ENCODE measurements around the gene C1QTNF1. TPM values are rescaled to one million over a fixed set of nuclear protein-coding genes. Genes with fewer than 3 reads are reported as not detected.
A peak's percentile ranks its signal among the peaks of the same experiment; 100 is the strongest.

Gene C1QTNF1
- total RNA-seq, 1 donor from 2014 or later: 9.4 TPM

GRCh38 chr17:78995022-78995760 is 28.8 kb upstream of the C1QTNF1 start:
- Mint-ChIP-seq H3K4me1 (ENCODE audit: unreplicated experiment) (peaks cover 5% of the 10 kb centered on the region), H3K27me3 (no peaks in the 10 kb centered on the region), H3K4me3 (no peak overlapping the region), H3K27ac (no peak overlapping the region), H3K36me3 (peaks cover 24% of the 10 kb centered on the region), H3K9me3 (no peaks in the 10 kb centered on the region)
- DNase-seq (ENCODE audit: extremely low spot score, unreplicated experiment): no peak
- no peak for TF ChIP-seq CTCF (conservative IDR thresholded peaks at IDR 0.05)

- TF ChIP-seq CTCF (conservative IDR thresholded peaks at IDR 0.05): no peak
- Mint-ChIP-seq H3K4me1 (ENCODE audit: unreplicated experiment) (peaks cover 5% of the 10 kb centered on the region), H3K4me3 (no peak overlapping the region), H3K27ac (peak overlapping the region; percentile 81), H3K36me3 (peaks cover 21% of the 10 kb centered on the region), H3K27me3 (no peaks in the 10 kb centered on the region), H3K9me3 (no peaks in the 10 kb centered on the region)
- DNase-seq (ENCODE audit: extremely low spot score, unreplicated experiment): no peak
Measured at GRCh38 chr17:78995761-78996451, 28.1 kb upstream of the C1QTNF1 start.

- no peak for DNase-seq (ENCODE audit: extremely low spot score, unreplicated experiment)
- peaks cover 7% of the 10 kb centered on the region for H3K4me1 Mint-ChIP-seq (ENCODE audit: unreplicated experiment)
- H3K9me3 Mint-ChIP-seq: no peaks in the 10 kb centered on the region
- peaks cover 21% of the 10 kb centered on the region for H3K36me3 Mint-ChIP-seq
- H3K27ac Mint-ChIP-seq: no peak overlapping the region
- no peaks in the 10 kb centered on the region for H3K27me3 Mint-ChIP-seq
- no peak for TF ChIP-seq CTCF (conservative IDR thresholded peaks at IDR 0.05)
- H3K4me3 Mint-ChIP-seq: no peak overlapping the region
Measured at GRCh38 chr17:78996781-78997201, 27.2 kb upstream of the C1QTNF1 start.

- H3K27ac Mint-ChIP-seq: peak overlapping the region; percentile 72
- no peak overlapping the region for H3K4me3 Mint-ChIP-seq
- H3K27me3 Mint-ChIP-seq: no peaks in the 10 kb centered on the region
- DNase-seq (ENCODE audit: extremely low spot score, unreplicated experiment): no peak
- H3K36me3 Mint-ChIP-seq: peaks cover 24% of the 10 kb centered on the region
- TF ChIP-seq CTCF (conservative IDR thresholded peaks at IDR 0.05): no peak
- H3K4me1 Mint-ChIP-seq (ENCODE audit: unreplicated experiment): peaks cover 10% of the 10 kb centered on the region
- no peaks in the 10 kb centered on the region for H3K9me3 Mint-ChIP-seq
Measured at GRCh38 chr17:78997231-78997741, 26.7 kb upstream of the C1QTNF1 start.

- no peaks in the 10 kb centered on the region for H3K27me3 Mint-ChIP-seq
- H3K27ac Mint-ChIP-seq: peak overlapping the region; percentile 72
- no peak overlapping the region for H3K4me3 Mint-ChIP-seq
- no peak for TF ChIP-seq CTCF (conservative IDR thresholded peaks at IDR 0.05)
- no peaks in the 10 kb centered on the region for H3K9me3 Mint-ChIP-seq
- peaks cover 23% of the 10 kb centered on the region for H3K36me3 Mint-ChIP-seq
- H3K4me1 Mint-ChIP-seq (ENCODE audit: unreplicated experiment): peaks cover 9% of the 10 kb centered on the region
- DNase-seq (ENCODE audit: extremely low spot score, unreplicated experiment): no peak
Measured at GRCh38 chr17:78997881-78998280, 26.1 kb upstream of the C1QTNF1 start.
